GM23248 (cell line): Measurements from ENCODE around the gene KLK1. TPM values are rescaled to one million over a fixed set of nuclear protein-coding genes. Genes with fewer than 3 reads are reported as not detected.

ENCODE experiments used
- DNase-seq: peaks from one replicate; pipeline ENCODE4 v3.0.0-alpha.2; 2015
- H2AFZ ChIP-seq: fragments of 200-600 bp; sonication (generic); 2 replicates; pipeline ENCODE4 v1.6.1; 2016; ENCODE audit warnings: antibody characterized with exemption
- H3F3A ChIP-seq: fragments of 200-600 bp; sonication (generic); 2 replicates; pipeline ENCODE4 v1.6.1; 2016; ENCODE audit warnings: mild to moderate bottlenecking, antibody characterized with exemption, mixed run types; ENCODE audit not compliant: insufficient read depth
- H3K27ac ChIP-seq: fragments of 200-600 bp; sonication (generic); 2 replicates; pipeline ENCODE4 v1.5.1; 2016; ENCODE audit warnings: mild to moderate bottlenecking
- H3K27me3 ChIP-seq: fragments of 200-600 bp; sonication (generic); replicated peaks from 2 replicates; pipeline ENCODE4 v1.6.1; 2016; ENCODE audit warnings: mild to moderate bottlenecking; ENCODE audit not compliant: insufficient read depth
- H3K36me3 ChIP-seq: fragments of 200-600 bp; sonication (generic); 2 replicates; pipeline ENCODE4 v1.6.1; 2016; ENCODE audit warnings: low read depth, mild to moderate bottlenecking
- H3K4me1 ChIP-seq: fragments of 200-600 bp; sonication (generic); 2 replicates; pipeline ENCODE4 v1.6.1; 2016; ENCODE audit warnings: mild to moderate bottlenecking; ENCODE audit not compliant: insufficient read depth
- H3K4me2 ChIP-seq: fragments of 200-600 bp; sonication (generic); one replicate; pipeline ENCODE4 v1.6.1; 2016; ENCODE audit warnings: mild to moderate bottlenecking; ENCODE audit not compliant: unreplicated experiment
- H3K4me3 ChIP-seq: fragments of 200-600 bp; sonication (generic); 2 replicates; pipeline ENCODE4 v1.5.1; 2016; ENCODE audit warnings: mild to moderate bottlenecking
- H3K79me2 ChIP-seq: fragments of 200-600 bp; sonication (generic); 2 replicates; pipeline ENCODE4 v1.6.1; 2016; ENCODE audit warnings: mild to moderate bottlenecking; ENCODE audit not compliant: insufficient read depth
- H3K9ac ChIP-seq: fragments of 200-600 bp; sonication (generic); 2 replicates; pipeline ENCODE4 v1.6.1; 2016; ENCODE audit warnings: mild to moderate bottlenecking
- H3K9me2 ChIP-seq: fragments of 200-600 bp; sonication (generic); 2 replicates; pipeline ENCODE4 v1.6.1; 2016; ENCODE audit warnings: mixed run types, mild to moderate bottlenecking, moderate library complexity; ENCODE audit not compliant: insufficient read depth
- H3K9me3 ChIP-seq: fragments of 200-600 bp; sonication (generic); one replicate; pipeline ENCODE4 v1.6.1; 2017; ENCODE audit warnings: low read depth
- H4K20me1 ChIP-seq: fragments of 200-600 bp; sonication (generic); 2 replicates; pipeline ENCODE4 v1.6.0; 2016; ENCODE audit not compliant: insufficient read depth
- EZH2 ChIP-seq: fragments of 200-600 bp; sonication (generic); IDR thresholded peaks from 2 replicates; pipeline ENCODE4 v1.6.1; 2018; ENCODE audit warnings: antibody characterized with exemption, mild to moderate bottlenecking; ENCODE audit not compliant: insufficient read depth, poor library complexity, severe bottlenecking
- EZH2phosphoT487 ChIP-seq: fragments of 200-600 bp; sonication (generic); IDR thresholded peaks from 2 replicates; pipeline ENCODE4 v1.6.1; 2018; ENCODE audit warnings: antibody characterized with exemption, moderate library complexity, mild to moderate bottlenecking, low read depth; ENCODE audit not compliant: insufficient read depth
- WGBS, 2 experiments: methylation state at CpG; one replicate each; pipeline ENCODE4 v1.1.6; 2015 to 2017; ENCODE audit warnings: low lambda C conversion rate in 2 of 2, low coverage in 1 of 2; ENCODE audit errors: missing lambda C conversion rate in 2 of 2; 5-methylcytosine and 5-hydroxymethylcytosine counted together
- in situ Hi-C: fragments of 300-500 bp; cut with MboI; formaldehyde crosslinking; loops from 2 replicates; pipeline ENCODE4 v1.15.0; 2020
- polyA plus RNA-seq: library from polyadenylated mRNA; unstranded; fragments of >200 nt; fragmentation: Nextera tagmentation; extraction: Ambion mirVana; gene quantifications from 2 replicates; pipeline ENCODE4 v1.2.1, GENCODE V29; 2016
- total RNA-seq: library from RNA; depleted of rRNA; stranded (reverse); fragments of >200 nt; shearing (Covaris generic); gene quantifications from 2 replicates; pipeline ENCODE4 v1.2.3, GENCODE V29; 2014

The KLK1 gene
- total and polyA plus RNA-seq, 2 experiments from 2014 or later = not detected

DNA sequence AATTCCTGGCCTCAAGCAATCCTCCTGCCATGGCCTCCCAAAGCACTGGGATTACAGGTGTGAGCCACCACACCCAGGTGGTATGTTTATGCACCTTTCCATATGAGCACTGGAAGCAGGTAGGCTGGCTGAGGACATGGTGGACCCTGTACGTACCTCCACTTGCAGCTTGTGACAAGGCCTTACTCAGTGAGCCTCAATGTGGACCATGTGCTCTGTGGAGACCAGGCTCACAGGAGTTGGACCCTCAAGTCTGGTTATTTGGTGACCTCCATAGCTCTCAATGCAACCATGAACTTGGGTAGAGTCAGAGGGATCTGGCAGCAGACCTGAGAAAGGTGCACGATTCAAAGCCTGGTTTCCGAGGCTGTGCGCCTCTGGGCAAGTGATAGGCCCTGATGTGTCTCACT lies 27.9 kb downstream of the KLK1 start:
- H3F3A ChIP-seq = no peaks in the 10 kb centered on the region
- H3K36me3 ChIP-seq = no peaks in the 10 kb centered on the region; the same call in 1 of the 2 replicates
- no peak overlapping the region for H2AFZ ChIP-seq
- no peaks in the 10 kb centered on the region for H3K9me3 ChIP-seq
- H3K79me2 ChIP-seq = peaks cover 9% of the 10 kb centered on the region; the same call in 1 of the 2 replicates
- no peak overlapping the region for H3K4me3 ChIP-seq
- no peaks in the 10 kb centered on the region for H3K27me3 ChIP-seq
- H3K9ac ChIP-seq = no peak overlapping the region
- no peak overlapping the region for H3K27ac ChIP-seq
- no peaks in the 10 kb centered on the region for H3K4me1 ChIP-seq
- in situ Hi-C loops = loop anchor here (25.0 kb wide), 1 partner anchor 433 kb away; the partner anchor contains the start of gene NAPSA
- 73 to 74% methylated on average over 4 of the region's 4 CpGs for WGBS, 2 experiments
- TF ChIP-seq EZH2 = no peak
- no peak for TF ChIP-seq EZH2phosphoT487
- no peaks in the 10 kb centered on the region for H4K20me1 ChIP-seq
- no peaks in the 10 kb centered on the region for H3K9me2 ChIP-seq
- H3K4me2 ChIP-seq = no peak overlapping the region
- no peak for DNase-seq

DNA sequence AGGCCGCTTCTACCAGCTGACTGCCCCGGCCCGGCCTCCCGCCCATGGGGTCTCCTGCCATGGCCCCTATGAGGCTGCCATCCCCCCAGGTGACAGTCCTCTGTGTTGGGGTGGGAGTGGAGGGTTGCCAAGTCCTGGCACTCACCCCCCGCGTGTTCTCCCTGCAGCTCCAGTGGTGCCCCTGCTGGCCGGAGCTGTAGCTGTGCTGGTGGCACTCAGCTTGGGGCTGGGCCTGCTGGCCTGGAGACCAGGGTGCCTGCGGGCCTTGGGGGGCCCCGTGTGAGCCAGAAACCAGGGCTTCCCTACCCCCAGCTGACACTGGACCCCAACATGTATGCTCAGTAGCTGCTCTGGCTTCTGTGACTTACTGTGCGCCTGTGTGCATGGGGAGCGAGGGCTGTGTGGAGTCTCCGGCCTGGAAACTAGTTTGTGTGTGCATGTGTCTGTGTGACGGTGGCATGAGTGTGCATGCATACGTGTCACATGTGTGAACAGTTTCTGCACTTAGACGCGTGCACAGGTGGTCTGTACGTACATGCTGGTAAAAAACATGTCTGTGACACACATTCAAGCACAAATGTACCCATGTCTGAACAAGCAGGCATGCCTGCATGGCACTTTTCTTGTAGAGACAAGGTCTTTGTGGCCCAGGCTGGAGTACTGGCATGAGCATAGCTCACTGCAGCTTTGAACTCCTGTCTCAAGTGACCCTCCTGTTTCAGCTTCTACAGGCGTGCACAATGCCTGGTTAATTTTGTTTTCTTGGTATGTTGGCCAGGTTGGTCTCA lies 28.5 kb downstream of the KLK1 start:
- WGBS, 2 experiments = 35 to 36% methylated on average over 15 to 16 of the region's 18 CpGs
- Histone ChIP-seq H3K9ac (no peak overlapping the region), H2AFZ (no peak overlapping the region), H3K4me2 (no peak overlapping the region), H3F3A (no peaks in the 10 kb centered on the region), H3K4me3 (no peak overlapping the region), H3K36me3 (no peaks in the 10 kb centered on the region; the same call in 1 of the 2 replicates), H3K79me2 (peaks cover 7% of the 10 kb centered on the region; the same call in 1 of the 2 replicates), H3K9me2 (no peaks in the 10 kb centered on the region), H4K20me1 (no peaks in the 10 kb centered on the region), H3K4me1 (no peaks in the 10 kb centered on the region), H3K27ac (no peak overlapping the region), H3K27me3 (no peaks in the 10 kb centered on the region), H3K9me3 (no peaks in the 10 kb centered on the region)
- peak; percentile 34 for DNase-seq
- in situ Hi-C loops = loop anchor here (25.0 kb wide), 1 partner anchor 433 kb away; the partner anchor contains the start of gene NAPSA
- TF ChIP-seq EZH2 = no peak
- no peak for TF ChIP-seq EZH2phosphoT487

DNA sequence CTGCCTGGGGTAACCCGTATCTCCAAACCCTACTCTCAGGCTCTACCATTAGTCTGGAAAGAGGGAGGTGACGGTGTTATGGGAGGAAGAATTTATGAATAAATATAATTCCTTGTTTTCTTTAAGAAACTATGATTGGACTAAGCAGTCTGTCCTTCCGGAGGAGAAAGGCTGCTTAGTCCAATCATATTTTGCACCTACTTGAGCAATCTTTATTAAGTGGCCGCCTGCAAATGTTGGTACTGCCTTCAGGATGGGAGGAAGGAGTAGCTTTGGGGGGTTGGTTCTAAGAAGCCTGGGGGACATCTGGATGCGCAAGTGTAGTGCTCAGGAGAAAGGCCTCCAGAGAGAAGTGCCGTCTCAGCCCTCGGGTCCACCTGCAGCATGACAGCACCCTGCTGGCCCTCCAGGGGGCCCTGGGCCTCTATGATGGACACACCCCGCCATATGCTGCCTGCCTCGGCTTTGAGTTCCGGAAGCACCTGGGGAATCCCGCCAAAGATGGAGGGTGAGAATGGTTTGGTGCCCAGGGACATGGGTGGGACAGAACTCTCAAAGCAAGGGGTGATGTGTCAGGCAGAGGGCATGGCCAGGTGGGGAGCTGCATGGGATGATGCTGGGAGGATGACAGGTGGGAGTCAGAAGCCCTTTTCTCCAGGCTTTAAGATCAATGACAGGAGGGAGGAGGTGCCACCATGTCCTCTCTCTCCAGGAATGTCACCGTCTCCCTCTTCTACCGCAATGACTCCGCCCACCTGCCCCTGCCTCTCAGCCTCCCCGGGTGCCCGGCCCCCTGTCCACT lies 29.3 kb downstream of the KLK1 start:
- Histone ChIP-seq H2AFZ (no peak overlapping the region), H3K4me2 (no peak overlapping the region), H3K27me3 (no peaks in the 10 kb centered on the region), H3K27ac (no peak overlapping the region), H3K79me2 (no peaks in the 10 kb centered on the region), H3K4me3 (no peak overlapping the region), H3F3A (no peaks in the 10 kb centered on the region), H3K9me2 (no peaks in the 10 kb centered on the region), H3K9ac (no peak overlapping the region), H3K36me3 (no peaks in the 10 kb centered on the region; the same call in 1 of the 2 replicates), H4K20me1 (no peaks in the 10 kb centered on the region), H3K4me1 (no peaks in the 10 kb centered on the region), H3K9me3 (no peaks in the 10 kb centered on the region)
- in situ Hi-C loops = loop anchor here (25.0 kb wide), 1 partner anchor 432 kb away; the partner anchor contains the start of gene NAPSA
- DNase-seq = peak; percentile 22
- 9 to 15% methylated on average over 12 to 16 of the region's 16 CpGs for WGBS, 2 experiments
- TF ChIP-seq EZH2phosphoT487 (no peak), EZH2 (no peak)

DNA sequence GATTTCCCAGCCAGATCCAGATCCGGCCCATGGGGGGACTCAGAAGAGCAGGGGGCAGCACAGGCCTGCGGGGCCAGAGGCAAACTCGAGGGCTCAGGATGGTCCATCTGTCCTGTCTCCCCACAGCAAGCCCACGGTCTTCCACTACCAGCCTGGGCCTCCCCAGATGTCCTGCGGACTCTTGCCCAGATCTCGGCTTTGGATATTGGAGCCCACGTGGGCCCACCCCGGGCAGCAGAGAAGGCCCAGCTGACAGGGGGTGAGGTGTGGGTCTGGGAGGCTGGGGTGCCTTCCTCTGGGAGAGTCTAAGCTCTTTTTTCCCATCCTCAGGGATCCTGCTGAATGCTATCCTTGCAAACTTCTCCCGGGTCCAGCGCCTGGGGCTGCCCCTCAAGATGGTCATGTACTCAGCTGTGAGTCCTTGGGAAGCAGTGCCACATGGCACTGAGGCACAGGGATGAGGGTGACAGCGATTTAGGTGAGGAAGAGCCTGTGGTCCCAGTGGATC lies 30.0 kb downstream of the KLK1 start:
- Histone ChIP-seq H2AFZ (no peak overlapping the region), H3K79me2 (no peaks in the 10 kb centered on the region), H3K9ac (no peak overlapping the region), H3K9me3 (no peaks in the 10 kb centered on the region), H4K20me1 (no peaks in the 10 kb centered on the region), H3K27ac (no peak overlapping the region), H3F3A (no peaks in the 10 kb centered on the region), H3K27me3 (no peaks in the 10 kb centered on the region), H3K36me3 (no peaks in the 10 kb centered on the region; the same call in 1 of the 2 replicates), H3K4me2 (no peak overlapping the region), H3K4me1 (no peaks in the 10 kb centered on the region), H3K9me2 (no peaks in the 10 kb centered on the region), H3K4me3 (no peak overlapping the region)
- no peak for DNase-seq
- no peak for TF ChIP-seq EZH2
- no peak for TF ChIP-seq EZH2phosphoT487
- 65 to 68% methylated on average over 11 of the region's 11 CpGs for WGBS, 2 experiments
- in situ Hi-C loops = loop anchor here (25.0 kb wide), 1 partner anchor 431 kb away; the partner anchor contains the start of gene NAPSA
